B cell (primary cell): Measurements from ENCODE around the gene IFRD2. TPM values are rescaled to one million over a fixed set of nuclear protein-coding genes. Genes with fewer than 3 reads are reported as not detected.
"Not testable (repeated sequence)": the region's sequence is repeated elsewhere in the genome, so short reads cannot be mapped to it uniquely, and the experiment has no call there.

Experiments used
- ATAC-seq: fragments of 200-7000 bp; cut with Tn5 transposase; one replicate; pipeline ENCODE4 v1.10.0; 2021; ENCODE audit warnings: low read depth, mild to moderate bottlenecking, moderate number of reproducible peaks, moderate library complexity
- CTCF ChIA-PET: fragments of 350-600 bp; sonication (Branson Sonifier 250); formaldehyde crosslinking; loops from one replicate; lab custom pipeline; 2021; ENCODE audit warnings: antibody characterized with exemption, inconsistent platforms; lab: Charles Lee
- POLR2A ChIA-PET: fragments of 350-600 bp; sonication (Branson Sonifier 250); formaldehyde crosslinking; loops from one replicate; lab custom pipeline; 2021; ENCODE audit warnings: antibody characterized with exemption; lab: Charles Lee
- DNase-seq: peaks from one replicate; pipeline ENCODE4 v3.0.0; 2013
- H2AFZ ChIP-seq: 2 replicates; pipeline ENCODE4 v1.6.1; 2012; ENCODE audit warnings: mild to moderate bottlenecking, low read depth, low read length; ENCODE audit not compliant: insufficient read depth, poor library complexity, severe bottlenecking
- H3K27ac ChIP-seq, 2 donors: 1 replicate in 1 of 2; 2 replicates in 1 of 2; pipeline ENCODE4 v1.5.1; 2012 to 2013; ENCODE audit warnings: low read length in 2 of 2, mild to moderate bottlenecking in 2 of 2, moderate library complexity in 1 of 2
- H3K27me3 ChIP-seq, 4 experiments: fragments of 200-600 bp in 1 of 4; sonication (generic) in 1 of 4; replicated peaks in 1 of 4; 1 replicate in 2 of 4; 2 replicates in 2 of 4; pipeline versions ENCODE4 v1.6.1 to v1.7.0; 2013 to 2016; ENCODE audit warnings: low read length in 3 of 4, mild to moderate bottlenecking in 2 of 4, mixed read lengths in 1 of 4, moderate library complexity in 1 of 4; ENCODE audit not compliant: insufficient read depth in 4 of 4, control insufficient read depth in 3 of 4; ENCODE audit errors: control extremely low read depth in 1 of 4
- H3K36me3 ChIP-seq, 2 experiments: replicated peaks in 1 of 2; 1 replicate in 1 of 2; 2 replicates in 1 of 2; pipeline versions ENCODE4 v1.6.1 to v1.7.1; 2013; ENCODE audit warnings: low read length in 1 of 2; ENCODE audit not compliant: insufficient read depth in 2 of 2, control insufficient read depth in 1 of 2; ENCODE audit errors: control extremely low read depth in 1 of 2, extremely low read depth in 1 of 2
- H3K4me1 ChIP-seq, 2 donors: fragments of 200-600 bp in 1 of 2; sonication (generic) in 1 of 2; 1 replicate in 1 of 2; 2 replicates in 1 of 2; pipeline versions ENCODE4 v1.5.1 to v1.6.1; 2013 to 2017; ENCODE audit warnings: low read length in 2 of 2; ENCODE audit not compliant: control insufficient read depth in 2 of 2, insufficient read depth in 2 of 2
- H3K4me2 ChIP-seq: replicated peaks from 2 replicates; pipeline ENCODE3; 2012; ENCODE audit warnings: mild to moderate bottlenecking, low read depth, low read length; ENCODE audit not compliant: poor library complexity, severe bottlenecking
- H3K4me3 ChIP-seq, 5 experiments: fragments of 200-600 bp in 1 of 5; sonication (generic) in 1 of 5; 1 replicate in 3 of 5; 2 replicates in 2 of 5; pipeline versions ENCODE4 v1.5.1 to v1.7.0; 2011 to 2016; ENCODE audit warnings: low read length in 4 of 5, mild to moderate bottlenecking in 4 of 5, low read depth in 2 of 5, control low read depth in 1 of 5, moderate library complexity in 1 of 5; ENCODE audit not compliant: insufficient read depth in 1 of 5; ENCODE audit errors: control extremely low read depth in 1 of 5, extremely low read depth in 1 of 5
- H3K79me2 ChIP-seq: fragments of 200-600 bp; sonication (generic); one replicate; pipeline ENCODE4 v1.6.0; 2016; ENCODE audit warnings: low read length; ENCODE audit not compliant: control insufficient read depth, insufficient read depth
- H3K9ac ChIP-seq: fragments of 200-600 bp; sonication (generic); 2 replicates; pipeline ENCODE4 v1.6.1; 2017; ENCODE audit warnings: mild to moderate bottlenecking, low read length, moderate library complexity
- H3K9me3 ChIP-seq, 3 donors: one replicate each; pipeline versions ENCODE4 v1.6.1 to v1.7.1; 2013; ENCODE audit warnings: low read length in 2 of 3; ENCODE audit not compliant: control insufficient read depth in 2 of 3, insufficient read depth in 1 of 3; ENCODE audit errors: control extremely low read depth in 1 of 3
- H4K20me1 ChIP-seq: 2 replicates; pipeline ENCODE4 v1.6.0; 2012; ENCODE audit warnings: mild to moderate bottlenecking, low read length; ENCODE audit not compliant: insufficient read depth, control insufficient read depth, poor library complexity, severe bottlenecking
- H3K27ac Mint-ChIP-seq: one replicate; pipeline ENCODE4 v1.8.0; 2021; ENCODE audit warnings: mixed read lengths
- H3K27me3 Mint-ChIP-seq: one replicate; pipeline ENCODE4 v1.8.0; 2021; ENCODE audit warnings: mixed read lengths
- H3K4me1 Mint-ChIP-seq: one replicate; pipeline ENCODE4 v1.8.0; 2021; ENCODE audit warnings: mixed read lengths
- H3K4me3 Mint-ChIP-seq: one replicate; pipeline ENCODE4 v1.8.0; 2021; ENCODE audit warnings: mixed read lengths
- H3K9me3 Mint-ChIP-seq: one replicate; pipeline ENCODE4 v1.8.0; 2022; ENCODE audit warnings: mixed read lengths; ENCODE audit not compliant: insufficient read depth
- CTCF ChIP-seq: fragments of 200-600 bp; IDR thresholded peaks from one replicate; pipeline ENCODE4 v1.8.0; 2022; ENCODE audit warnings: antibody characterized with exemption, mild to moderate bottlenecking
- EZH2 ChIP-seq: IDR thresholded peaks from 2 replicates; pipeline ENCODE4 v1.6.1; 2012; ENCODE audit warnings: borderline replicate concordance, low read depth, mild to moderate bottlenecking, moderate library complexity, low read length; ENCODE audit not compliant: insufficient read depth, poor library complexity, severe bottlenecking
- WGBS: methylation state at CpG from one replicate; pipeline ENCODE4 v1.1.5; 2013; ENCODE audit warnings: missing lambda C conversion rate; ENCODE audit not compliant: insufficient coverage; 5-methylcytosine and 5-hydroxymethylcytosine counted together
- intact Hi-C: fragments of 100-400 bp; cut with micrococcal nuclease; formaldehyde crosslinking; loops from one replicate; pipeline ENCODE4 v1.10.0; 2022
- polyA plus RNA-seq: library from polyadenylated mRNA; depleted of rRNA; stranded (reverse); fragments of >200 nt; gene quantifications from 2 replicates; pipeline ENCODE4 v1.2.3, GENCODE V29; 2012
- total RNA-seq, 2 donors: library from RNA; stranded (reverse); fragments of 120-200 nt in 1 of 2; gene quantifications; 1 replicate in 1 of 2; 2 replicates in 1 of 2; pipeline versions ENCODE4 v1.2.3 to v1.2.4, GENCODE V29; 2013 to 2022

Gene IFRD2
- total and polyA plus RNA-seq, 2 donors (not counting 1 experiment from before 2014, with no cell fraction given): 63.4 to 80.1 TPM

DNA sequence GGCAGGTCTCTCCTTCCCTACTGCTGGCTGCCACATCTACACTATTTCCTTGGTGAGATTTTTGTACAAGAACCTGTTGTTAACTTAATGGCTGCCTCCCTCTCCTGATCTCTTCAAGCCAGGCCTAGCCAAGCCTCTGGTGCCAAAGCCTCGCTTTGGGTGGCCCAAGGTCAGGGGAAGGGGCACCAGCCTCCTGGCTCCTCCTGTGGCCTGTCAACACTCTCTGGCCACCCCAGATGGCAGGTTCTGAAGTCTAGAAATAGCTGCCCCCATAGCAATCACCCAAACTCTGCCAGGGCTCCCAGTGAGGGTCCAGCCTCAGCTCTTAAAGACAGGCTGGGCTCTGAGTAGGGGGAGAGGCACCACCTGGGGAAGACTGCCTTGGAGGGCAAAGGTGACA lies 5.0 kb downstream of the IFRD2 start:
- Mint-ChIP-seq H3K4me3 (no peak overlapping the region), H3K27me3 (no peaks in the 10 kb centered on the region), H3K27ac (no peak overlapping the region), H3K9me3 (no peaks in the 10 kb centered on the region), H3K4me1 (peaks cover 7% of the 10 kb centered on the region)
- peaks cover 18% of the 10 kb centered on the region for H3K79me2 ChIP-seq
- ATAC-seq (no peak), DNase-seq (no peak)
- TF ChIP-seq CTCF (no peak), EZH2 (no peak)
- POLR2A ChIA-PET: no interaction called here
- no peaks in the 10 kb centered on the region for H4K20me1 ChIP-seq
- peaks cover 0 to 29% of the 10 kb centered on the region in 2 experiments for H3K36me3 ChIP-seq
- no peak overlapping the region for H2AFZ ChIP-seq
- H3K9ac ChIP-seq: no peak overlapping the region
- no peaks in the 10 kb centered on the region for H3K27me3 ChIP-seq
- no peaks in the 10 kb centered on the region for H3K9me3 ChIP-seq
- no peak overlapping the region for H3K4me3 ChIP-seq
- intact Hi-C loops: no loop called here
- peaks cover 7 to 9% of the 10 kb centered on the region in 2 donors for H3K4me1 ChIP-seq
- no peak overlapping the region for H3K4me2 ChIP-seq
- CTCF ChIA-PET: interaction anchor here (1.0 to 1.7 kb wide), 3 partner anchors 8 to 27 kb away, joined by 3 to 4 read pairs (median 4); partner anchors contain the start of gene LSMEM2
- 100% methylated on average over 1 of the region's 1 CpG for WGBS
- H3K27ac ChIP-seq: no peak overlapping the region

GRCh38 chr3:50286322-50287227 lies 5.7 kb downstream of the IFRD2 start:
- H3K4me3 ChIP-seq: no peak overlapping the region
- DNase-seq (no peak), ATAC-seq (no peak)
- no peak overlapping the region for H3K9ac ChIP-seq
- H3K4me1 ChIP-seq: peaks cover 5 to 6% of the 10 kb centered on the region in 2 donors
- intact Hi-C loops: no loop called here
- H3K4me2 ChIP-seq: no peak overlapping the region
- H3K4me3 Mint-ChIP-seq: no peak overlapping the region
- H4K20me1 ChIP-seq: no peaks in the 10 kb centered on the region
- POLR2A ChIA-PET: no interaction called here
- CTCF ChIA-PET: interaction anchor here (1.7 kb wide), 1 partner anchor 27 kb away, joined by 4 read pairs; no protein-coding TSS in a partner anchor
- WGBS: 98% methylated on average over 24 of the region's 28 CpGs
- H3K27ac Mint-ChIP-seq: no peak overlapping the region
- H3K36me3 ChIP-seq: peaks cover 0 to 29% of the 10 kb centered on the region in 2 experiments
- TF ChIP-seq EZH2: no peak
- TF ChIP-seq CTCF: no peak
- peaks cover 11% of the 10 kb centered on the region for H3K79me2 ChIP-seq
- no peak overlapping the region for H2AFZ ChIP-seq
- H3K9me3 Mint-ChIP-seq: no peaks in the 10 kb centered on the region
- H3K27me3 Mint-ChIP-seq: no peaks in the 10 kb centered on the region
- peaks cover 5% of the 10 kb centered on the region for H3K4me1 Mint-ChIP-seq
- no peaks in the 10 kb centered on the region for H3K27me3 ChIP-seq
- no peak overlapping the region for H3K27ac ChIP-seq
- no peaks in the 10 kb centered on the region for H3K9me3 ChIP-seq

GRCh38 chr3:50284121-50284520 lies 8.1 kb downstream of the IFRD2 start:
- H3K9ac ChIP-seq, H2AFZ ChIP-seq, H3K79me2 ChIP-seq, H3K4me1 ChIP-seq, H3K27ac ChIP-seq, intact Hi-C loops, H3K4me2 ChIP-seq, ATAC-seq, H3K27ac Mint-ChIP-seq, H4K20me1 ChIP-seq, DNase-seq, H3K27me3 Mint-ChIP-seq, CTCF ChIA-PET, H3K4me3 Mint-ChIP-seq, H3K4me1 Mint-ChIP-seq, H3K4me3 ChIP-seq, H3K9me3 ChIP-seq, H3K9me3 Mint-ChIP-seq, H3K27me3 ChIP-seq: not testable (repeated sequence)
- POLR2A ChIA-PET: interaction anchor here (0.7 kb wide), 1 partner anchor 1189 kb away, joined by 5 read pairs; no protein-coding TSS in a partner anchor
- peaks cover 0 to 16% of the 10 kb centered on the region in 2 experiments for H3K36me3 ChIP-seq
- WGBS: 100% methylated on average over 2 of the region's 6 CpGs
